Measurements from ENCODE around the gene YBX1.

DNA sequence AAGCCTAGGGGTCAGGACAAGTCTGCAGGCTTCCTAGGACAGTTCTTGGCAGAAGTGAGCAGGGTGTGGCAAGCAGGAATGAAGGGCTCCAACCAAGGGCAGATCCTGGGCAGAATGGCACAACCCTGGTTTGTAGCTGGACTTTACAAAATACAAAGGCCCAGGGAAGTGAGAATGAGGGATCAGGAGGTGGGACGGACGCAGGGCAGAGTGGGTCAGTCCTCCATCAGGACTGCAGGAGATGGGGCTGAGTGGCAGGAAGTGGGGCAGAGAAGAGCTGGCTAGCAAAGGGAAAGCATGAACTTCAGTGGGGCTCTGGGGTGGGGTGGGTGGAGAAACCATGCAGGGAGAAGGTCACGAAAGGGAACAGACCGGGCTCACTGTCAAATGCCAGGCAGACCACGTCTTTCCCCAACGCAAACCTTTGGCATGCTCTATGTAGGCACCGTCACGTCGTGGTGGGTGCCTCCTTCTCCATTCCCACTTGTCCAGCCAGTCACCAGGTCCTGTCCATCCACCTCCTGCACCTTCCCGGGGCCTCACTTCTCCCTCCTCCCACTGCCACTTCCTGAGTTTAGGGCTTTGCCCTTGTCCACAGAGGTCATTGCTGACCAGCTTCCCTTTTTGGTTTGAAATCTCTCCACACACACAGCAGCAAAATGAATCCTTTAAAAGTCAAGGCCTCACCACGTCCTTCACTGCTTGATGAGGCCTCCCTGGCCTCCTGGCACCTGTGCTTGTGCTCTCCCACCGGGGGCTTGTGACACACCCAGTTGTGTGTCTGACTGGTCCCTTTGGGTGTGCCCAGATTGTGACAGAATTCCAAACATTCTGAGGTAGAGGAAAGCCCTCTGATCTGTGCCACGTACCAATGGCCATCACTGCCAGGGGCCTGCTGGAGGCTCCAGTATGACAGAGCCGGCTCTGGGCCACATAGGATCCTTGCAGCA is 66.5 kb downstream of the YBX1 start:
- no peak for TF ChIP-seq EZH2 (IDR thresholded peaks at IDR 0.05; ENCODE audit: low read length, unreplicated experiment)
- TF ChIP-seq, protein P1, sequence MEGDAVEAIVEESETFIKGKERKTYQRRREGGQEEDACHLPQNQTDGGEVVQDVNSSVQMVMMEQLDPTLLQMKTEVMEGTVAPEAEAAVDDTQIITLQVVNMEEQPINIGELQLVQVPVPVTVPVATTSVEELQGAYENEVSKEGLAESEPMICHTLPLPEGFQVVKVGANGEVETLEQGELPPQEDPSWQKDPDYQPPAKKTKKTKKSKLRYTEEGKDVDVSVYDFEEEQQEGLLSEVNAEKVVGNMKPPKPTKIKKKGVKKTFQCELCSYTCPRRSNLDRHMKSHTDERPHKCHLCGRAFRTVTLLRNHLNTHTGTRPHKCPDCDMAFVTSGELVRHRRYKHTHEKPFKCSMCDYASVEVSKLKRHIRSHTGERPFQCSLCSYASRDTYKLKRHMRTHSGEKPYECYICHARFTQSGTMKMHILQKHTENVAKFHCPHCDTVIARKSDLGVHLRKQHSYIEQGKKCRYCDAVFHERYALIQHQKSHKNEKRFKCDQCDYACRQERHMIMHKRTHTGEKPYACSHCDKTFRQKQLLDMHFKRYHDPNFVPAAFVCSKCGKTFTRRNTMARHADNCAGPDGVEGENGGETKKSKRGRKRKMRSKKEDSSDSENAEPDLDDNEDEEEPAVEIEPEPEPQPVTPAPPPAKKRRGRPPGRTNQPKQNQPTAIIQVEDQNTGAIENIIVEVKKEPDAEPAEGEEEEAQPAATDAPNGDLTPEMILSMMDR (conservative IDR thresholded peaks at IDR 0.05; ENCODE audit: low read depth, low read length): no peak
